T follicular helper cell (primary cell): Measurements from ENCODE around the gene PLCB3.
"Not testable (repeated sequence)": the region's sequence is repeated elsewhere in the genome, so short reads cannot be mapped to it uniquely, and the experiment has no call there.

Experiments used
- DNase-seq: peaks from one replicate; pipeline ENCODE4 v3.0.0-alpha.2; 2020; ENCODE audit warnings: low read depth

PLCB3 gene

DNA sequence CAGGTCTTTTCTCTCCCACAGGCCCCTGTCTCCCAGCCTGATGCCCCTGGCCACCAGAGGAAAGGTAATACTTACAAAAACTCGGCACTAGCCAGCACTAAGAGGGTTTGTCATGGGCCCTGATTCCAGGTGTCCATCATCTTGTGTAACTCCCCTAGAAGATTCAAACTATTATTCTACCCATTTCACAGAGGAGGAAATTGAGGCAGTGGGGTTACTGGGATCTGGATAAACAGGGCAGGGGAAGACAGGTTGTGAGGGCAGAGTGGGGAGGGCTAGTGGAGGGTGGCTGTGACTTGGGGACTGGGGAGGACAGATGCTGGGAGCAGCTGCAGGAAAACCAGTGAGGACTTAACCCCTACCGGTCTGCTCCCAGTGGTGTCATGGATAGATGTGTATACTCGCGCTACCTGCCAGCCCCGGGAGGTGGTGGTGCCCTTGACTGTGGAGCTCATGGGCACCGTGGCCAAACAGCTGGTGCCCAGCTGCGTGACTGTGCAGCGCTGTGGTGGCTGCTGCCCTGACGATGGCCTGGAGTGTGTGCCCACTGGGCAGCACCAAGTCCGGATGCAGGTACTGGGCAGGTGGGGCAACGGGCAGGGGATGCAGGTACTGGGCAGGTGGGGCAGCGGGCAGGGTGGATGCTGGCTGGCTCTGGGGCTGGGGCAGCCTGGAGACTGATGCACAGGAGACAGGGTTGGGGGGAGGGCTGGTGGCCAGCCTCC is 15.7 kb upstream of the PLCB3 start:
- no peak for DNase-seq

GRCh38 chr11:64237484-64237951 is 13.8 kb upstream of the PLCB3 start:
- no peak for DNase-seq

DNA sequence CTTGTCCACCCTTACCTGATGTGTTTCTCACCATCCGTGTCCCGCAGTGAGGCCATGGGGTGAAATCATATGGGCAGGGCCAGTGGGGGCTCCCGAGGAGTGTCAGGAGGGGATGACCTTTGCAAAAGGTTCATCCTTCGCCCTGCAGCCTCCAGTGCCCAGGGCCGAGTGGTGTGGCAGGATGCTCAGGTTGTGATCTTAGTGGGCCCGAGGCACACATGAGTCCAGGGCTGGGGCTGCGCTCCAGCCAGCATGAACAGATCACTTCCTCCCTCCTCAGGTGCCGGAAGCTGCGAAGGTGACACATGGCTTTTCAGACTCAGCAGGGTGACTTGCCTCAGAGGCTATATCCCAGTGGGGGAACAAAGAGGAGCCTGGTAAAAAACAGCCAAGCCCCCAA is 13.3 kb upstream of the PLCB3 start:
- DNase-seq, result no peak

- no peak for DNase-seq
Observed at GRCh38 chr11:64238999-64239398, 12.3 kb upstream of the PLCB3 start.

DNA sequence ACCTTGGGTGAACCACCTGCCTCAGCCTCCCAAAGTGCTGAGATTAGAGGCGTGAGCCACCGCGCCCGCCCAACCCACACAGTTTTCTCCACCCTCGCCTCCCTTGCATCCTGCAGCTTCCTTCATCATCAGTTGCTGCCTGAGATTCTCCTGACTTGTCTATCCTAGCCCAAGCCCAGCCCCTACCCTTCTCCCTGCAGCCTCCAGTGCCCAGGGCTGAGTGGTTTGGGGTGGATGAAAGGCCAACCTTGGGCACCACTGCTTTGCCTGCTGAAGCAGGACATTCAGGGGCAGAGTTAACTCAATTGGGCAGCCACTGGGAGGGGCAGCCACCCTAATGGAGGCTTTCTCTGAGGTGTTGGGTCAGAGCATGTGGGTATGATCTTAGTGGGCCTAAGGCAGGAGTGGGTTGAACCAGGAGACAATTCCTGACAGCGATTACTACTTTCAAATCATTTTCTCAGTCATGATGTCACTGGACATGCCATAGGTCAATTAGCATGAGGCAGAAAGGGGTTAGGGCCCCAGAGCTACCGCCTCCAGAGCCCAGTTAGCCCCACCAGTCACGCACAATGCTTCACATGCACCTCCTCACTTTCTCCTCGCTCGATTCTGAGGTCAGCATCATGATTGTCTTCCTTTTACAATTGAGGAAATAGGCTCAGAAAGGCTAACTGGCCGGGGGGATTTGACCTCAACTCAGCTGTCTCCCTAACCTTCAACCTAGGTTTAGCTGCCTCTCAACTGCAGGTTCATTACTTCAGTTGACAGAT is 11.5 kb upstream of the PLCB3 start:
- DNase-seq, result no peak

DNA sequence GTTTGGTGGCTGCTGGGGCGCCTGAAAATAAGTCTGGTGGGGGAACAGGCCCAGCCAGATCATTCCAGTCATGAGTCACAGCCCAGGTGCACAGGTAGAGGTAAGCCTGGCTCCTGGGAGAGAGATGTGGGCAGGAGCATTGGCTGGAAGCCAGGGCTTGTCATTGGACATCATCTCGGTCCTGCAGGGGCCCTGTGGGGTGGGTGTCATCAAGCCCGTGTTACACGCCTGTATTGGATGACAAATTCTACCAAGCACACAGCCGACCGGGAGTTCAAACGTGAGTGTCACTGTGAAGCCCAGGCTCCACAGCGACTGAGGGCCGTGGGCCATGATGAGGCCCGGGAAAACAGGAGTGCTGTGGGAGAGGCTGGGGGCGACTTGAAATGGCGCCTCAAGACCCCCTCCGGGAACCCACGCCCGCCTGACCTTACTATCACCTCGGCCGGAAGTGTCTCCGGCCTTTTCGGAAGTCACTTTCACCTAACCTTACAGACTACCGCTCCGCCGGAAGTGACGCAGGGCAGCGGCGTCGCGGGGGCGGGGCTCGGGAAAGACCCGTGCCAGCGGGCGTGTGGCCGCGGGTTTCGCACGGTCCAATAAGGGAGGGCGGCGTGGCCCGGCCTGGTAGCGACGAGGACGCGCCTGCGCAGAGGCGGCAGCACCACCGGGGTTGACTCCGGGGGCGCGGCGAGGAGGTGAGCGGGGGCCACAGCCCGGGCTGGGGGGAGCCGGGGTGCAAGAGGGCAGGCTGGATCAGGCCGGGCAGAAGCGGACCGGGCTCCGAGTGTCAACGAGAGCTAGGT is 10.7 kb upstream of the PLCB3 start, which contains the start of gene FKBP2:
Gene FKBP2, plus strand, starts transcription at position 661 of the 806 bp plus-strand sequence. CDS start 1,293 bp downstream, outside the sequence.
- DNase-seq, result peak; percentile 97

DNA sequence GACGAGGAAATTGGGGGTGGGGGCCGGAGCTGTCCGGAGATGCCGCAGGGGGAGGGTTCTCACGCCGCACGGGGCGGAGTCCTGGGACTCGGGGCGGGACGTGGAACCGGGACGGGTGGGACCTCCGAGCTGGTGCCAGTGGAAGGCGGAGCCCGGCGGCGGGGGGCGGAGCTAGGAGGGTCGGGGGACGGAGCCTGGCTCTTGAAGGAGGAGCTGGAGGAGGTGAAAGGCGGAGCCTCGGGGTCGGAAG is 10.2 kb upstream of the PLCB3 start:
- peak; percentile 100 for DNase-seq

- no peak for DNase-seq
Observed at GRCh38 chr11:64241491-64242374, 9.6 kb upstream of the PLCB3 start.

- no peak for DNase-seq
Observed at GRCh38 chr11:64243236-64243854, 8.0 kb upstream of the PLCB3 start.

- no peak for DNase-seq
Observed at GRCh38 chr11:64244107-64244506, 7.2 kb upstream of the PLCB3 start.

- no peak for DNase-seq
Observed at GRCh38 chr11:64244966-64245365, 6.4 kb upstream of the PLCB3 start.

GRCh38 chr11:64245401-64245796 is 5.9 kb upstream of the PLCB3 start:
- DNase-seq, result no peak

DNA sequence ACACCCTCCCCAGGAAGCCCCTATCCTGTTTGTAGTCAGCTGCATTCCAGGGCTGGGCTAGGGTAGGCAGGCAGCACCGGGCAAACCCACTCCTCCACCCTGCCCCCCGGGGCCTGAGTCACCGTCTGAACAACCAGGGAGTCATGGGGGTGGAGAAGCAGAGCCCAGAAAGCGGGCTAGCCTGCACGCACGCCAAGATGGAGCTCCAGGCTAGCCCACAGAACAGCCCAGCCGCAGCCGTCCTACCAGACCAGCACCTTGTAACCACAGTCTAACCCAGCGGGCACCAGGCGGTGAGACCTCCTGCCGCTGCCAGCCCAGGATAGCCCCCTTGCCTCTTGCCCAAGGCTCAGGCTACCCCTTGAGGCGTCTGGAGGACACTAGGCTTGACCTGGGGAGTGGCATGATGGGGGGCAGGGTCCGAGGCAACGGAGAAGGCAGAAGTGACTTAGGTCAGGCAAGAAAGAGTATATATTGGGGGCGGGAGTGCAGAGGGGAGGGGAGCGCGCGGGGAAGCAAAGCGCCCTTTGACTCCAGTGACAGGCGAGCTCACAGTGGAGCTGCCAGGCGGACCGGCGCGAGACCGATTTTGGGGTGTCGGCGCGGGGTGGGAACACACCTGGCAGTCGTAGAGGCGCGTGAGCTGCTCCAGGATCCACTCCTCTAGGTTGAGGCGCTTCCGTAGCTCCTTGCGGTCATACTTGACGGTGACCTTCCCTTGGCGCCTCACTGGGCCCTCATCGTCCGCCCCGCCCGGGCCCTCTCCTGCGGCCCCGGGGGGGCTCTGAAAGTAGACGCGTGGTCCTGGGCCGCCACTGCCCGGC is 5.3 kb upstream of the PLCB3 start:
- DNase-seq, result peak; percentile 49

DNA sequence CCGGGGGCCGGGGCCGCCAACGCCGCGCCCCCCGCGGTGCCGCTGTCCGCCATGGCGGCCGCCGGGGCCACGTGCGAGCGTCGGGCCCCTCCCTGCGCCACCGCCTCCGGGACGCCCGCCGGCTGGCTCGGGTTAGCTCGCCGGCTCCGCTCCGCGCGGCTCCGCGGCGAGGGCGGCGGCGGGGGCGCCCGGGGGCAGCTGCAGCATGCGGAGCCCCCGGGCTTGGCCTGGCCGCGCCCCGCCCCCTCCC is 4.8 kb upstream of the PLCB3 start:
- DNase-seq, result not testable (repeated sequence)

GRCh38 chr11:64246871-64247728 is 4.2 kb upstream of the PLCB3 start, which contains the start of gene PPP1R14B:
Gene PPP1R14B (minus strand): TSS chr11:64246943. CDS start chr11:64246673, 270 bp downstream.
- DNase-seq, result peak; percentile 67

GRCh38 chr11:64247729-64248531 is 3.4 kb upstream of the PLCB3 start:
- no peak for DNase-seq

DNA sequence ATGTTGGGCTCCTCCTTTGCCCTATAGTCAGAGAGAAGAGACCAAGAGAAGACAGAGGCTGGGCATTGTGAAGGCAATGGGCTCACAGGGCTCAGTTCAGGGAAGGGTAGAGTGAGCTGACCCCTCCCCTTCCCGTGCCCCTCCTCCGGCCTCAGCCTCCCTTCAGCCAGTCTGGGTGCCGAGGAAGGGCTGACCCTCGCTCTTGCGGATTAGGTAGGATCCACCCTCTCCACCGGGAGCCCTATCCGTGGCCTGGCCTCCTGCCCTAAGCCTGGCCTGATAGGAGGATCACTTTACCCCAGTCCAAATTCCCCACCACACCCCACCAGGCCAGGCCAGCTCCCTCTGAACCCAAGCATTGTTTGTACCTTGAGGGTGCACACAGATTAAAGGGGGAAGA is 2.8 kb upstream of the PLCB3 start:
- no peak for DNase-seq

- DNase-seq, result no peak
Observed at GRCh38 chr11:64249038-64249437, 2.3 kb upstream of the PLCB3 start.
